H9 (cell line): ENCODE results near the gene UBXN7. TPM values are rescaled to one million over a fixed set of nuclear protein-coding genes. Genes with fewer than 3 reads are reported as not detected.
"Not testable (repeated sequence)": the region's sequence is repeated elsewhere in the genome, so short reads cannot be mapped to it uniquely, and the experiment has no call there.

Experiments used
- DNase-seq: peaks from one replicate; pipeline ENCODE4 v3.0.0-alpha.2; 2017
- H2AFZ ChIP-seq: one replicate; pipeline ENCODE4 v1.6.1; 2013; ENCODE audit warnings: mild to moderate bottlenecking, low read length, control low read depth, moderate library complexity
- H2AK5ac ChIP-seq: 2 replicates; pipeline ENCODE4 v1.6.1; 2013; ENCODE audit warnings: low read length, control low read depth, mixed read lengths; ENCODE audit not compliant: insufficient read length
- H2BK120ac ChIP-seq: one replicate; pipeline ENCODE4 v1.6.1; 2013; ENCODE audit warnings: low read depth, mild to moderate bottlenecking, low read length, control low read depth, inconsistent platforms; ENCODE audit not compliant: poor library complexity, severe bottlenecking
- H2BK12ac ChIP-seq: 2 replicates; pipeline ENCODE4 v1.6.1; 2013; ENCODE audit warnings: low read length, control low read depth, mixed read lengths, low read depth; ENCODE audit not compliant: insufficient read length
- H2BK15ac ChIP-seq: 2 replicates; pipeline ENCODE4 v1.6.1; 2013; ENCODE audit warnings: low read depth, low read length, control low read depth
- H2BK20ac ChIP-seq: one replicate; pipeline ENCODE4 v1.6.1; 2013; ENCODE audit warnings: low read depth, mild to moderate bottlenecking, low read length, control low read depth, inconsistent platforms; ENCODE audit not compliant: poor library complexity, severe bottlenecking
- H2BK5ac ChIP-seq: 2 replicates; pipeline ENCODE4 v1.6.1; 2013; ENCODE audit warnings: low read length, control low read depth, mixed read lengths; ENCODE audit not compliant: insufficient read length
- H3K14ac ChIP-seq: 2 replicates; pipeline ENCODE4 v1.6.1; 2013; ENCODE audit warnings: low read length, control low read depth; ENCODE audit not compliant: insufficient read depth
- H3K18ac ChIP-seq: 2 replicates; pipeline ENCODE4 v1.6.1; 2013; ENCODE audit warnings: low read depth, mild to moderate bottlenecking, mixed read lengths, low read length, control low read depth; ENCODE audit not compliant: insufficient read length
- H3K23ac ChIP-seq: 2 replicates; pipeline ENCODE4 v1.6.1; 2013; ENCODE audit warnings: low read length, control low read depth, mixed read lengths, low read depth; ENCODE audit not compliant: insufficient read length
- H3K23me2 ChIP-seq: 2 replicates; pipeline ENCODE4 v1.6.1; 2013; ENCODE audit warnings: low read depth, mild to moderate bottlenecking, mixed read lengths, low read length, control low read depth; ENCODE audit not compliant: insufficient read length, poor library complexity, severe bottlenecking
- H3K27ac ChIP-seq: 2 replicates; pipeline ENCODE4 v1.5.1; 2013; ENCODE audit warnings: low read length, control low read depth, mixed read lengths, low read depth; ENCODE audit not compliant: insufficient read length
- H3K27me3 ChIP-seq: 2 replicates; pipeline ENCODE4 v1.6.1; 2013; ENCODE audit warnings: low read length, control low read depth, inconsistent platforms; ENCODE audit not compliant: insufficient read depth
- H3K4ac ChIP-seq: 2 replicates; pipeline ENCODE4 v1.6.1; 2013; ENCODE audit warnings: low read depth, mild to moderate bottlenecking, control low read depth, inconsistent platforms, low read length, moderate library complexity
- H3K4me1 ChIP-seq: 2 replicates; pipeline ENCODE4 v1.6.1; 2013; ENCODE audit warnings: low read length, control low read depth, inconsistent platforms; ENCODE audit not compliant: insufficient read depth
- H3K4me2 ChIP-seq: 2 replicates; pipeline ENCODE4 v1.6.1; 2013; ENCODE audit warnings: low read length, control low read depth, mixed read lengths; ENCODE audit not compliant: insufficient read length, insufficient read depth
- H3K56ac ChIP-seq: 2 replicates; pipeline ENCODE4 v1.6.1; 2013; ENCODE audit warnings: low read depth, mild to moderate bottlenecking, mixed read lengths, low read length, control low read depth; ENCODE audit not compliant: insufficient read length
- H3K79me1 ChIP-seq: 2 replicates; pipeline ENCODE4 v1.6.1; 2013; ENCODE audit warnings: low read depth, mild to moderate bottlenecking, moderate library complexity, low read length, control low read depth, inconsistent platforms; ENCODE audit not compliant: insufficient read depth, poor library complexity, severe bottlenecking
- H3K79me2 ChIP-seq: 2 replicates; pipeline ENCODE4 v1.6.1; 2013; ENCODE audit warnings: low read length, control low read depth, inconsistent platforms; ENCODE audit not compliant: insufficient read depth
- H3K9ac ChIP-seq: 2 replicates; pipeline ENCODE4 v1.6.1; 2013; ENCODE audit warnings: low read length, control low read depth, mixed read lengths; ENCODE audit not compliant: insufficient read length; ENCODE audit errors: extremely low read depth
- H3K9me3 ChIP-seq: one replicate; pipeline ENCODE4 v1.6.1; 2013; ENCODE audit warnings: low read depth, low read length, inconsistent platforms; ENCODE audit not compliant: control insufficient read depth
- H3T11ph ChIP-seq: one replicate; pipeline ENCODE4 v1.6.1; 2013; ENCODE audit warnings: mild to moderate bottlenecking, low read length, control low read depth, inconsistent platforms
- H4K20me1 ChIP-seq: one replicate; pipeline ENCODE4 v1.6.1; 2013; ENCODE audit not compliant: control insufficient read depth, insufficient read length, insufficient read depth
- H4K5ac ChIP-seq: 2 replicates; pipeline ENCODE4 v1.6.1; 2013; ENCODE audit warnings: low read depth, mild to moderate bottlenecking, mixed read lengths, low read length, control low read depth; ENCODE audit not compliant: insufficient read length
- H4K8ac ChIP-seq: replicated peaks from 2 replicates; pipeline ENCODE4 v1.6.1; 2013; ENCODE audit warnings: low read length, control low read depth, mixed read lengths, low read depth; ENCODE audit not compliant: insufficient read length
- H4K91ac ChIP-seq: 2 replicates; pipeline ENCODE4 v1.6.1; 2013; ENCODE audit warnings: low read depth, mild to moderate bottlenecking, moderate library complexity, mixed read lengths, low read length, control low read depth; ENCODE audit not compliant: insufficient read length
- H3K27ac Mint-ChIP-seq, 3 experiments: 2 replicates in 2 of 3; 3 replicates in 1 of 3; pipeline ENCODE4 v1.8.0; 2020 to 2021; ENCODE audit warnings: mixed read lengths in 3 of 3, mild to moderate bottlenecking in 1 of 3, moderate library complexity in 1 of 3
- H3K27me3 Mint-ChIP-seq: 2 replicates; pipeline ENCODE4 v1.8.0; 2021; ENCODE audit warnings: low read depth, mild to moderate bottlenecking, moderate library complexity, mixed read lengths
- H3K36me3 Mint-ChIP-seq, 3 experiments: 2 replicates in 2 of 3; 3 replicates in 1 of 3; pipeline ENCODE4 v1.8.0; 2020 to 2021; ENCODE audit warnings: low read depth in 3 of 3, mixed read lengths in 3 of 3; ENCODE audit not compliant: insufficient read depth in 1 of 3
- H3K4me1 Mint-ChIP-seq, 2 experiments: 2 replicates each; pipeline ENCODE4 v1.8.0; 2020; ENCODE audit warnings: mixed read lengths in 2 of 2
- H3K4me3 Mint-ChIP-seq, 2 experiments: 2 replicates in 1 of 2; 3 replicates in 1 of 2; pipeline ENCODE4 v1.8.0; 2020 to 2021; ENCODE audit warnings: mild to moderate bottlenecking in 2 of 2, mixed read lengths in 2 of 2, moderate library complexity in 1 of 2
- H3K9me3 Mint-ChIP-seq, 2 experiments: 2 replicates in 1 of 2; 3 replicates in 1 of 2; pipeline ENCODE4 v1.8.0; 2020; ENCODE audit warnings: mild to moderate bottlenecking in 2 of 2, mixed read lengths in 2 of 2, moderate library complexity in 1 of 2
- WGBS: extraction: QIAGEN DNeasy Blood & Tissue Kit; methylation state at CpG from one replicate; pipeline ENCODE4 v1.1.7; 2013; ENCODE audit warnings: missing lambda C conversion rate, low lambda C conversion rate, mixed read lengths; ENCODE audit not compliant: insufficient read length; ENCODE audit errors: extremely low coverage; 5-methylcytosine and 5-hydroxymethylcytosine counted together
- total RNA-seq: library from RNA; stranded (reverse); gene quantifications from 2 replicates; pipeline ENCODE4 v1.2.1, GENCODE V29; 2021

Gene UBXN7
- total RNA-seq, 1 experiment from 2014 or later, result 110 TPM

GRCh38 chr3:196385446-196385845 lies 46.8 kb downstream of the UBXN7 start:
- WGBS, result no CpG with 5 or more reads among the region's 25 CpGs
- H3T11ph ChIP-seq, result not testable (repeated sequence)

More at GRCh38 chr3:196385446-196385845, 46.8 kb downstream of the UBXN7 start:
- not testable (repeated sequence) for H3K27ac Mint-ChIP-seq, H2BK120ac ChIP-seq, H3K79me2 ChIP-seq, H3K23ac ChIP-seq, H3K56ac ChIP-seq, DNase-seq, H3K79me1 ChIP-seq, H3K27me3 ChIP-seq, H3K27ac ChIP-seq, H3K4me1 Mint-ChIP-seq, H2AFZ ChIP-seq, H3K4me1 ChIP-seq, H4K20me1 ChIP-seq, H4K91ac ChIP-seq, H4K5ac ChIP-seq, H2BK12ac ChIP-seq, H2BK5ac ChIP-seq, H3K14ac ChIP-seq, H2BK15ac ChIP-seq, H3K4me2 ChIP-seq, H4K8ac ChIP-seq, H2BK20ac ChIP-seq, H3K9me3 ChIP-seq, H3K4ac ChIP-seq, H2AK5ac ChIP-seq, H3K9ac ChIP-seq, H3K18ac ChIP-seq, H3K27me3 Mint-ChIP-seq, H3K4me3 Mint-ChIP-seq, H3K23me2 ChIP-seq
- peaks cover 59% of the 10 kb centered on the region in 2 experiments for H3K9me3 Mint-ChIP-seq
- peaks cover 87 to 95% (median 89%) of the 10 kb centered on the region in 3 experiments for H3K36me3 Mint-ChIP-seq
